HG02938 (cell line): Measurements from ENCODE around the gene IFNA21.
A peak's percentile ranks its signal among the peaks of the same experiment; 100 is the strongest.
"Not testable (repeated sequence)": the region's sequence is repeated elsewhere in the genome, so short reads cannot be mapped to it uniquely, and the experiment has no call there.

ENCODE experiments used
- ATAC-seq: cut with Tn5 transposase; IDR thresholded peaks from one replicate; pipeline ENCODE4 v1.9.1; 2021; ENCODE audit warnings: mild to moderate bottlenecking, moderate library complexity; ENCODE audit not compliant: unreplicated experiment

The IFNA21 gene

DNA sequence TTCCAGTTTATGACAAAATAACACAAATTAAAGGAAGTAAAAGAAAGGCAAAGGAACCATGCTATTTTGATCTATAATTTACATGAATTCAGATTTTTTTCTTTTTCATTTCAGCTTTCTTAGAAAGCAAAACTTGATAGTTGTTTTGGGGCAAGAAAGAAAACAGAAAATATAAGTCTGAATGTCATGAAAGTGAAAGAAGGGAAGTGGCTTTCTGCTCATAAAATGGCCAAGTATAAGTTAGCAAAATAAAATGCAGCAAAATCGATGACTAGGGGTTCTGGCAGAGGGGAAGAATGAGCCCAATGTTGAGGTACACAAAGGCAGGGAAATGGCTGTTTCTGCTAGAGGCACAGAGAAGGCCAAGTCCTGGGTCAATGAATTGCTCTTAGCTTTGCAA, 21.9 kb downstream of the IFNA21 start:
- peak; percentile 50 for ATAC-seq

DNA sequence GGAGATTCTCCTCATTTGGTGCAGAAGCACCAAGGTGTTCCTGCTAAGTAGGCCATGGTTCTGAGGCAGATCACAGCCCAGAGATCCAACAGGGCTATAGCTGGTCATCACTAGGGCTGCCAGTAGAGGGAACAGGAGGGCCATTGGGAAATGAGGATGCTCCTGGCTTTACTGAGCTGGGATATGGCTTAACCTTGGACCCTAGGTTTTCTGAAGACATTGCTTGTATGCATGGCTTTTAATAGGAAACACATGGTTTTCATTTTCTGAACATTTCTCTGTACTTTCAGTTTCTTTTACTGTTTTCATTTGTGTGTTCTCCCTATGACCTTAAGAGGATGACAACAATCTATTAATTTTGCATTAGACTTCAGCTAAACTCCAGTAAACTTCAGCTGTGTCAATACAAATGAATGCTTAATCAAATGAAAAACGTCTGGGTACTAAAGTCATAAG, 25.0 kb downstream of the IFNA21 start, which contains the start of gene IFNW1:
Gene IFNW1, minus strand, starts transcription at position 406 of the 456 bp plus-strand sequence. Its CDS starts 262 bp downstream, at position 144.
- ATAC-seq, result peak; percentile 67

DNA sequence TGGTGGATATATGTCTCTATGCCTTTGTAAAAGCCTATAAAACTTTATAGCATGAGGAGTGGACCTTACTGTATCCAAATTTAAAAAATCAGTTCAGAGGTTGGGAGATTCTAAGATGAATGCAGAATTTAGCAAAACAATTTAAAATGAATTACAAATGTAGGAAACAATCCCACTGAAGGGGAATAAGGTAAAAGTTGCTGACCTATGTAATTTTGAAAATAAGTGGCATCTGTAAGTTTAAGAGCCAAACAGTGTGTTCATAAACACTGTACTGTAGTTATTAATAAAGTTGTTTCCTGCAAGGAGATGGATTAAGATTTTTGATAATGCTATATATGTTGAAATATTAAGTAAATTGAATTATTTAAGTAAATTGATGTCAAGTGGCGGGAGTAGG, 29.4 kb downstream of the IFNA21 start:
- ATAC-seq, result no peak

DNA sequence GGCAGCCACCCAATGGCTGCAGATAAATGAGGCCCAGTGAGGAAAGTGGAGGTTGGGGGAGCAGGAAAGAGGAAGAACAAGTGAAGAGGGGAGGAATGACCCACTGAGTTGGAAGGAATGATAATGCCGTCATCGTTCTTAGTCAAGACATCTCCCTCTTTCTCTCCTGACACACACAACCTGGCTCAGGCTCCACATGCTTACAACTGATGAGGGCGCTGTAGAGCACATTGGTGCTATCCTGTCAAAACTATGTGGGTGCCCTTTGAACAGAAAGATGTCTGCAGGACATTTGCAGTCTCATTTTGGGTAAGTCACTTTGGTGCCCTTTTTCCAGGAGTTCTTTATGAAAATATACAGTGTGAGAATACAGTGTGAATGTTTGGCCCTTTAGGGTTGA, 30.7 kb downstream of the IFNA21 start:
- ATAC-seq, result no peak

DNA sequence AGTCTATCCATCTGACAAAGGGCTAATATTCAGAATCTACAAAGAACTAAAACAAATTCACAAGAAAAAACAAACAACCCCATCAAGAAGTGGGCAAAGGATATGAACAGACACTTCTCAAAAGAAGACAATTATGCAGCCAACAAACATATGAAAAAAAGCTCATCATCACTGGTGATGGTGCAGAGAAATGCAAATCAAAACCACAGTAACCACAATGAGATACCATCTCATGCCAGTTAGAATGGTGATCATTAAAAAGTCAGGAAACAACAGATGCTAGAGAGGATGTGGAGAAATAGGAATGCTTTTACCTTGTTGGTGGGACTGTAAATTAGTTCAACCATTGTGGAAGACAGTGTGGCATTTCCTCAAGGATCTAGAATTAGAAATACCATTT, 38.3 kb downstream of the IFNA21 start:
- not testable (repeated sequence) for ATAC-seq

DNA sequence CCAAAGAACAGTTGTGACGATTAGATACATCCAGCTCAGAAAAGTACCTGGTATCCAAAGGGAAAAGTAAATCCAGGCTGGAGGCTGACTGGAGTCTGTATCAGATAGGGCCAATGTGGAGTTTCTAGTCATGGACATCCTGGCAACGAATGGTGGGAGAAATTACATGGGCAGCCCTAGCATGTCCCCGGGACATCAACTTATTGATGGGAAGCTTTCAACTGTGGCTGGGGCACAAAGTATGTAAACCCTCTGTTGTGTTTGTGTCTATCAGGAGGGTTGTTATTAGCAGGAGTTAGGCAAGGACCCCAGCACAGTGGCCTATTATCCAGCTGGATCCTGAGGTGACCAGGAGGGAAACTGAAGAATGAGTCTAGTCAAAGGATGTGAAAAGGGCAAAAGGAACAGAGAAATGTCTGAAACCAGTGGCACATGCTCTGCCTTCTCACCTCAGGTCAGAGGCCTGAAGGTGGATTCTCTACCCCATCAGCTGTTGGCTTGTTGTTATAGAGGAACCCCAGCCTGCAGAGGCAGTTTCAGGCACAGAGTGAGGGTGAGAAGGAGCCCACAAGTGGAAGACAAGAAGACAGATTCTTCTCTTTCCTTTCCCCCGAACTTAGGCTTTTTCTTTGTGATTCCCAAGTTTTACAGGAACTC, 44.7 kb downstream of the IFNA21 start:
- no peak for ATAC-seq

DNA sequence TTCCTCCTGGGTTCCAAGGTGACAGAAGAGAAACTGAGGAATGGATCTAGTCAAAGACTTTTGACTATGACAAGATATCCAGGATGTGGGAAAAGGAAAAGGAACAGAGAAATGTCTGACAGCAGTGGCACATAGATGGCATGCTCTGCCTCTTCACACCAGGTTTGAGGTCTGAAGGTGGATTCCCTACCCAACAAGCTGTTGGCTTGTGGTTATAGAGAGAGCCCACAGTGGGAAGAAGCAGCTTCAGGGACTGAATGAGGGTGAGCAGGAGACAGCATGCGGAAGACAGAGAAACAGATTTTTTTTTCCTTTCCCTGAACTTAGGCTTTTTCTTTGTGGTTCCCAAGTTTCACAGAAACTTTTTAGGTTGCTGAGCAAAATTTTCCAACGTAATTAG, 45.4 kb downstream of the IFNA21 start:
- no peak for ATAC-seq

DNA sequence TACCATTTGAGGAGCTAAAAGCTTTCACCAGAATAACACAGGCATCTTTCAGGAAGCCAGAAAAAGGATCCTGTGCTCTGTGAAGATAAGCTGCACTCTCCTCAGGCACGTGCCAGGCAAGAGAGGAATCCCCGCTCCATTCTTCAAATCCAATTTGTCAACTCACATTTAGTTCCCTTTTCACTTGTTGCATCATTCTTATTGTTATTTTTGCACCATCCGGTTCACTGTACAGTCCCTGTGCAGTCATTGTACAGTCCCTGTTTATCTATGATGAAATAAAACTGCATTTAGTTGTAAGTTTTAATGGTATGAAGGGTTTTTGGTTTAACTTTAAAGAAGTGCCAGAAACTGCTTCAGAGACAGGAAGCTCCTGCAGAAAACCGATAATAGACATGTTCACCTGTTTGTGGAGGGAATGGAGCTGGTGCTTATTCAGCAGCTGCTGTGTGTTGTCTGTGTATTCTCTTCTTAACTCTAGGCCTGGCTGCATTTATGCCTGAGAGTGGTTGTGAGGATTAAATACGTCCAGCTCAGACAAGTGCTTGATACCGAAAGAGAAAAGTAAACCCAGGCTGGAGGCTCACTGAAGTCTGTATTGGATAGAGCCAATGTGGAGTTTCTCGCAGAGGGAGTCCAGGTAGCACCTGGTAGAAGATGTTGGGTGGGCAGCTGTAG, 47.2 kb downstream of the IFNA21 start:
- ATAC-seq, result no peak
